ENCODE results near the gene NUDCD3. TPM values are rescaled to one million over a fixed set of nuclear protein-coding genes. Genes with fewer than 3 reads are reported as not detected.
A peak's percentile ranks its signal among the peaks of the same experiment; 100 is the strongest.

NUDCD3 gene
- total RNA-seq, 1 experiment from 2014 or later: 71.9 TPM

DNA sequence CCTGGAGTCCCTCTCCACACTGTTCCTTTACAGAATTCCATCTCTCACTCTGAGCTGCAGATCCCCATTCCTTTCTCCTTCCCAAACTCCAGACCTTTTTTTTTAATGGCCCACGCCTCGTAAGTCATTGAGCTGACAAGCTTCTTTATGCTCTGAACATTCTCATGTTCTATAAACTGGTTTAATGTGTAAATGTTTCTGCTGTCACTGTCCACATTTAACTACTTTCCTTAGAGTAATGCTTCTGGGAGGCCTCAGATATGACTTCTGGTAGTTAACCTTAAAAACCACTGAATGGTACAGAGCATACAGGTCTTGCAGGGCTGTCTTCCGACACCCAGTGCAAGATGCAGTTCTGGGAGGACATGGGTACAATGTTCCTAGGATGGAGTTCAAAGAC lies 94.0 kb downstream of the NUDCD3 start:
- Histone ChIP-seq H4K5ac (ENCODE audit: insufficient read length, low read depth, low read length) (no peak overlapping the region), H3K9ac (ENCODE audit: extremely low read depth, insufficient read length, low read length) (no peak overlapping the region), H2BK5ac (ENCODE audit: insufficient read length, low read length) (no peak overlapping the region), H2BK12ac (ENCODE audit: insufficient read length, low read depth, low read length) (no peak overlapping the region), H3K79me2 (ENCODE audit: insufficient read depth, low read length) (no peaks in the 10 kb centered on the region), H3K18ac (ENCODE audit: insufficient read length, low read depth, low read length) (no peak overlapping the region), H3K14ac (ENCODE audit: insufficient read depth, low read length) (no peak overlapping the region), H3K79me1 (ENCODE audit: insufficient read depth, low read depth, low read length, poor library complexity, severe bottlenecking) (no peaks in the 10 kb centered on the region), H3K4ac (ENCODE audit: low read depth, low read length) (no peak overlapping the region), H3K27ac (ENCODE audit: insufficient read length, low read depth, low read length) (no peak overlapping the region), H4K20me1 (ENCODE audit: control insufficient read depth, insufficient read depth, insufficient read length) (no peaks in the 10 kb centered on the region), H2AK5ac (ENCODE audit: insufficient read length, low read length) (no peak overlapping the region), H2BK120ac (ENCODE audit: low read depth, low read length, poor library complexity, severe bottlenecking) (no peak overlapping the region), H4K8ac (replicated peaks; ENCODE audit: insufficient read length, low read depth, low read length) (no peak overlapping the region), H3K4me2 (ENCODE audit: insufficient read depth, insufficient read length, low read length) (no peak overlapping the region), H2BK15ac (ENCODE audit: low read depth, low read length) (no peak overlapping the region), H3T11ph (ENCODE audit: low read length) (no peak overlapping the region), H3K23ac (ENCODE audit: insufficient read length, low read depth, low read length) (no peak overlapping the region), H3K9me3 (ENCODE audit: control insufficient read depth, low read depth, low read length) (no peaks in the 10 kb centered on the region), H2AFZ (ENCODE audit: low read length) (no peak overlapping the region), H3K23me2 (ENCODE audit: insufficient read length, low read depth, low read length, poor library complexity, severe bottlenecking) (no peaks in the 10 kb centered on the region), H4K91ac (ENCODE audit: insufficient read length, low read depth, low read length) (no peak overlapping the region), H2BK20ac (ENCODE audit: low read depth, low read length, poor library complexity, severe bottlenecking) (no peak overlapping the region), H3K56ac (ENCODE audit: insufficient read length, low read depth, low read length) (no peak overlapping the region), H3K4me1 (ENCODE audit: insufficient read depth, low read length) (no peaks in the 10 kb centered on the region), H3K27me3 (ENCODE audit: insufficient read depth, low read length) (no peaks in the 10 kb centered on the region)
- no peak for DNase-seq
- WGBS (ENCODE audit: extremely low coverage, insufficient read length, low lambda C conversion rate): no CpG with 5 or more reads among the region's 3 CpGs
- Mint-ChIP-seq H3K27ac (peak overlapping the region in 1 of 3 experiments; percentile 25; a peak in 1 of 7 replicates), H3K9me3 (no peaks in the 10 kb centered on the region), H3K4me3 (no peak overlapping the region), H3K36me3 (ENCODE audit: insufficient read depth in 1 of 3, low read depth in 3 of 3) (peaks cover 3 to 10% (median 4%) of the 10 kb centered on the region in 3 experiments; a peak in 5 of 7 replicates), H3K4me1 (no peaks in the 10 kb centered on the region), H3K27me3 (ENCODE audit: low read depth) (peaks cover 1% of the 10 kb centered on the region; the same call in 1 of the 2 replicates)
- TF ChIP-seq, protein P1, sequence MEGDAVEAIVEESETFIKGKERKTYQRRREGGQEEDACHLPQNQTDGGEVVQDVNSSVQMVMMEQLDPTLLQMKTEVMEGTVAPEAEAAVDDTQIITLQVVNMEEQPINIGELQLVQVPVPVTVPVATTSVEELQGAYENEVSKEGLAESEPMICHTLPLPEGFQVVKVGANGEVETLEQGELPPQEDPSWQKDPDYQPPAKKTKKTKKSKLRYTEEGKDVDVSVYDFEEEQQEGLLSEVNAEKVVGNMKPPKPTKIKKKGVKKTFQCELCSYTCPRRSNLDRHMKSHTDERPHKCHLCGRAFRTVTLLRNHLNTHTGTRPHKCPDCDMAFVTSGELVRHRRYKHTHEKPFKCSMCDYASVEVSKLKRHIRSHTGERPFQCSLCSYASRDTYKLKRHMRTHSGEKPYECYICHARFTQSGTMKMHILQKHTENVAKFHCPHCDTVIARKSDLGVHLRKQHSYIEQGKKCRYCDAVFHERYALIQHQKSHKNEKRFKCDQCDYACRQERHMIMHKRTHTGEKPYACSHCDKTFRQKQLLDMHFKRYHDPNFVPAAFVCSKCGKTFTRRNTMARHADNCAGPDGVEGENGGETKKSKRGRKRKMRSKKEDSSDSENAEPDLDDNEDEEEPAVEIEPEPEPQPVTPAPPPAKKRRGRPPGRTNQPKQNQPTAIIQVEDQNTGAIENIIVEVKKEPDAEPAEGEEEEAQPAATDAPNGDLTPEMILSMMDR (conservative IDR thresholded peaks at IDR 0.05): no peak

Data from H9 (cell line).